Activated CD8-positive, alpha-beta memory T cell treated with anti-CD3 and anti-CD28 coated beads, Interleukin-2, amount 10 ng/mL, durations not matched to agents 7 days and 5 days (primary cell): Measurements from ENCODE around the gene GAA. TPM values are rescaled to one million over a fixed set of nuclear protein-coding genes. Genes with fewer than 3 reads are reported as not detected.

Experiments used
- ATAC-seq: fragments of 150-1000 bp; cut with Tn5 transposase; one replicate; pipeline ENCODE4 v1.10.0; 2021; ENCODE audit warnings: moderate library complexity
- CTCF ChIA-PET: fragments of 350-600 bp; sonication (Branson Sonifier 250); formaldehyde crosslinking; loops from one replicate; lab custom pipeline; 2021; ENCODE audit warnings: antibody characterized with exemption; lab: Charles Lee
- DNase-seq: peaks from one replicate; pipeline ENCODE4 v3.0.0-alpha.2; 2020
- H3K27ac Mint-ChIP-seq: one replicate; pipeline ENCODE4 v1.8.0; 2021; ENCODE audit warnings: mild to moderate bottlenecking, mixed read lengths
- H3K27me3 Mint-ChIP-seq: one replicate; pipeline ENCODE4 v1.8.0; 2021; ENCODE audit warnings: mixed read lengths
- H3K36me3 Mint-ChIP-seq: one replicate; pipeline ENCODE4 v1.8.0; 2021; ENCODE audit warnings: mild to moderate bottlenecking, mixed read lengths
- H3K4me1 Mint-ChIP-seq: one replicate; pipeline ENCODE4 v1.8.0; 2021; ENCODE audit warnings: mixed read lengths
- H3K4me3 Mint-ChIP-seq: one replicate; pipeline ENCODE4 v1.8.0; 2021; ENCODE audit warnings: mild to moderate bottlenecking, moderate library complexity, mixed read lengths
- H3K9me3 Mint-ChIP-seq: one replicate; pipeline ENCODE4 v1.8.0; 2022; ENCODE audit warnings: low read depth, mixed read lengths
- total RNA-seq, 2 experiments: library from RNA; stranded (reverse); gene quantifications; one replicate each; pipeline ENCODE4 v1.2.3, GENCODE V29; 2021

The GAA gene
- total RNA-seq, 2 experiments from 2014 or later, result 31.9 to 34.7 TPM

- Mint-ChIP-seq H3K4me3 (peak overlapping the region; percentile 75), H3K9me3 (no peaks in the 10 kb centered on the region), H3K27ac (no peak overlapping the region), H3K4me1 (peaks cover 24% of the 10 kb centered on the region), H3K36me3 (no peaks in the 10 kb centered on the region), H3K27me3 (peaks cover 4% of the 10 kb centered on the region)
- no peak for ATAC-seq
- DNase-seq, result no peak
- CTCF ChIA-PET, result interaction anchor here (0.9 to 3.2 kb wide), 5 partner anchors 8 to 152 kb away, joined by 3 to 45 read pairs (median 14); no protein-coding TSS in a partner anchor
These were observed 1.4 kb upstream of the GAA start for GRCh38 chr17:80100035-80100323.

GRCh38 chr17:80101946-80102663 lies 724 bp downstream of the GAA start:
- Mint-ChIP-seq H3K27me3 (peaks cover 4% of the 10 kb centered on the region), H3K4me1 (peaks cover 24% of the 10 kb centered on the region), H3K36me3 (no peaks in the 10 kb centered on the region), H3K9me3 (no peaks in the 10 kb centered on the region), H3K4me3 (peak overlapping the region; percentile 84), H3K27ac (peak overlapping the region; percentile 78)
- ATAC-seq (peak; percentile 25), DNase-seq (no peak)
- CTCF ChIA-PET, result interaction anchor here (0.6 to 3.2 kb wide), 55 partner anchors 8 to 764 kb away, joined by 3 to 45 read pairs (median 4); partner anchors contain the start of gene EIF4A3

GRCh38 chr17:80102664-80103448 lies 1.5 kb downstream of the GAA start:
- Mint-ChIP-seq H3K9me3 (no peaks in the 10 kb centered on the region), H3K27ac (no peak overlapping the region), H3K36me3 (no peaks in the 10 kb centered on the region), H3K4me1 (peaks cover 24% of the 10 kb centered on the region), H3K4me3 (peak overlapping the region; percentile 84), H3K27me3 (peaks cover 4% of the 10 kb centered on the region)
- CTCF ChIA-PET, result interaction anchor here (1.3 to 3.2 kb wide), 5 partner anchors 11 to 177 kb away, joined by 3 to 45 read pairs (median 5); no protein-coding TSS in a partner anchor
- DNase-seq (no peak), ATAC-seq (no peak)

- peaks cover 24% of the 10 kb centered on the region for H3K4me1 Mint-ChIP-seq
- ATAC-seq, result no peak
- no peaks in the 10 kb centered on the region for H3K36me3 Mint-ChIP-seq
- no peak for DNase-seq
- peaks cover 4% of the 10 kb centered on the region for H3K27me3 Mint-ChIP-seq
- no peaks in the 10 kb centered on the region for H3K9me3 Mint-ChIP-seq
- H3K27ac Mint-ChIP-seq, result no peak overlapping the region
- H3K4me3 Mint-ChIP-seq, result peak overlapping the region; percentile 9
- CTCF ChIA-PET, result interaction anchor here (1.3 kb wide), 1 partner anchor 156 kb away, joined by 3 read pairs; no protein-coding TSS in a partner anchor
These were observed 2.2 kb downstream of the GAA start for GRCh38 chr17:80103449-80104085.

- H3K27ac Mint-ChIP-seq, result no peak overlapping the region
- H3K9me3 Mint-ChIP-seq, result no peaks in the 10 kb centered on the region
- DNase-seq (no peak), ATAC-seq (no peak)
- CTCF ChIA-PET, result interaction anchor here (1.3 kb wide), 1 partner anchor 155 kb away, joined by 3 read pairs; no protein-coding TSS in a partner anchor
- H3K4me3 Mint-ChIP-seq, result no peak overlapping the region
- peaks cover 4% of the 10 kb centered on the region for H3K27me3 Mint-ChIP-seq
- H3K36me3 Mint-ChIP-seq, result no peaks in the 10 kb centered on the region
- H3K4me1 Mint-ChIP-seq, result peaks cover 24% of the 10 kb centered on the region
These were observed 3.1 kb downstream of the GAA start for GRCh38 chr17:80104321-80104955.

- no peak overlapping the region for H3K27ac Mint-ChIP-seq
- CTCF ChIA-PET, result no interaction called here
- no peak for ATAC-seq
- peaks cover 4% of the 10 kb centered on the region for H3K27me3 Mint-ChIP-seq
- no peak overlapping the region for H3K4me3 Mint-ChIP-seq
- H3K4me1 Mint-ChIP-seq, result peaks cover 22% of the 10 kb centered on the region
- no peaks in the 10 kb centered on the region for H3K36me3 Mint-ChIP-seq
- H3K9me3 Mint-ChIP-seq, result no peaks in the 10 kb centered on the region
- no peak for DNase-seq
These were observed 3.6 kb downstream of the GAA start for GRCh38 chr17:80104956-80105375.

GRCh38 chr17:80105762-80106161 lies 4.4 kb downstream of the GAA start:
- H3K4me3 Mint-ChIP-seq, result no peak overlapping the region
- H3K27me3 Mint-ChIP-seq, result no peaks in the 10 kb centered on the region
- DNase-seq (no peak), ATAC-seq (no peak)
- H3K27ac Mint-ChIP-seq, result no peak overlapping the region
- H3K4me1 Mint-ChIP-seq, result peaks cover 14% of the 10 kb centered on the region
- H3K9me3 Mint-ChIP-seq, result no peaks in the 10 kb centered on the region
- CTCF ChIA-PET, result interaction anchor here (1.4 kb wide), 1 partner anchor 99 kb away, joined by 3 read pairs; no protein-coding TSS in a partner anchor
- no peaks in the 10 kb centered on the region for H3K36me3 Mint-ChIP-seq

- no peak for DNase-seq
- H3K27me3 Mint-ChIP-seq, result no peaks in the 10 kb centered on the region
- no peaks in the 10 kb centered on the region for H3K36me3 Mint-ChIP-seq
- H3K9me3 Mint-ChIP-seq, result no peaks in the 10 kb centered on the region
- CTCF ChIA-PET, result interaction anchor here (1.4 kb wide), 1 partner anchor 99 kb away, joined by 3 read pairs; no protein-coding TSS in a partner anchor
- H3K4me3 Mint-ChIP-seq, result no peak overlapping the region
- peaks cover 12% of the 10 kb centered on the region for H3K4me1 Mint-ChIP-seq
- ATAC-seq, result no peak
- H3K27ac Mint-ChIP-seq, result no peak overlapping the region
These were observed 4.8 kb downstream of the GAA start for GRCh38 chr17:80106176-80106575.

- H3K9me3 Mint-ChIP-seq, result no peaks in the 10 kb centered on the region
- no peak for DNase-seq
- no peaks in the 10 kb centered on the region for H3K27me3 Mint-ChIP-seq
- peaks cover 12% of the 10 kb centered on the region for H3K4me1 Mint-ChIP-seq
- ATAC-seq, result no peak
- CTCF ChIA-PET, result interaction anchor here (1.4 kb wide), 1 partner anchor 100 kb away, joined by 3 read pairs; no protein-coding TSS in a partner anchor
- H3K4me3 Mint-ChIP-seq, result no peak overlapping the region
- no peak overlapping the region for H3K27ac Mint-ChIP-seq
- H3K36me3 Mint-ChIP-seq, result no peaks in the 10 kb centered on the region
These were observed 5.4 kb downstream of the GAA start for GRCh38 chr17:80106751-80107150.

GRCh38 chr17:80107231-80108021 lies 6.0 kb downstream of the GAA start:
- Mint-ChIP-seq H3K4me1 (peaks cover 6% of the 10 kb centered on the region), H3K36me3 (no peaks in the 10 kb centered on the region), H3K9me3 (no peaks in the 10 kb centered on the region), H3K4me3 (no peak overlapping the region), H3K27ac (no peak overlapping the region), H3K27me3 (no peaks in the 10 kb centered on the region)
- ATAC-seq (no peak), DNase-seq (no peak)
- CTCF ChIA-PET, result interaction anchor here (1.4 kb wide), 1 partner anchor 101 kb away, joined by 3 read pairs; no protein-coding TSS in a partner anchor

- no peak overlapping the region for H3K27ac Mint-ChIP-seq
- H3K36me3 Mint-ChIP-seq, result no peaks in the 10 kb centered on the region
- DNase-seq (no peak), ATAC-seq (no peak)
- CTCF ChIA-PET, result interaction anchor here (2.1 kb wide), 1 partner anchor 7 kb away, joined by 8 read pairs; the partner anchor contains the start of gene GAA
- peaks cover under 1% of the 10 kb centered on the region for H3K4me1 Mint-ChIP-seq
- H3K27me3 Mint-ChIP-seq, result no peaks in the 10 kb centered on the region
- H3K4me3 Mint-ChIP-seq, result no peak overlapping the region
- H3K9me3 Mint-ChIP-seq, result no peaks in the 10 kb centered on the region
These were observed 6.9 kb downstream of the GAA start for GRCh38 chr17:80108036-80108971.
